ENCODE results near the gene SSX4B. TPM values are rescaled to one million over a fixed set of nuclear protein-coding genes. Genes with fewer than 3 reads are reported as not detected.

Gene SSX4B
- total and polyA plus RNA-seq, 10 donors = not detected

Small RNAs within 50 kb of the gene (small RNA-seq; reads per million reads assigned to genes)
- 0 reads per million in 4 donors for gene AL606490.4
- 0 reads per million in 4 donors for gene AL606490.7

Other genes with a start within 250 kb of the SSX4B start
- not detected for gene SSX5, start 215.2 kb downstream of the SSX4B start, total RNA-seq
- gene SSX5, start 215.2 kb downstream of the SSX4B start, polyA plus RNA-seq = under 1 TPM; 0.06 to 0.10 (median 0.07) TPM
- gene SSX1, start 156.6 kb downstream of the SSX4B start, total RNA-seq = not detected
- not detected for gene SSX1, start 156.6 kb downstream of the SSX4B start, polyA plus RNA-seq
- not detected for gene SSX3, start 55.3 kb downstream of the SSX4B start, total RNA-seq
- not detected for gene SSX3, start 55.3 kb downstream of the SSX4B start, polyA plus RNA-seq
- gene SSX4, start 28.4 kb downstream of the SSX4B start, total RNA-seq = not detected
- not detected for gene SSX4, start 28.4 kb downstream of the SSX4B start, polyA plus RNA-seq
- 10 to 100 TPM; 11.3 to 57.4 (median 21.1) TPM for gene SLC38A5, start 58.3 kb upstream of the SSX4B start, total RNA-seq
- gene SLC38A5, start 58.3 kb upstream of the SSX4B start, polyA plus RNA-seq = 10 to 100 TPM; 20.2 to 30.4 (median 23.5) TPM
- 10 to 100 TPM; 27.1 to 58.6 (median 38.5) TPM for gene FTSJ1, start 64.2 kb upstream of the SSX4B start, total RNA-seq
- 10 to 100 TPM; 36.6 to 47.4 (median 41.0) TPM for gene FTSJ1, start 64.2 kb upstream of the SSX4B start, polyA plus RNA-seq
- 10 to 100 TPM in 5 of 7 donors, 1 to 10 TPM in 2; 9.8 to 20.8 (median 14.2) TPM for gene PORCN, start 97.0 kb upstream of the SSX4B start, total RNA-seq
- gene PORCN, start 97.0 kb upstream of the SSX4B start, polyA plus RNA-seq = 1 to 10 TPM; 5.0 to 8.8 (median 7.3) TPM
- 10 to 100 TPM; 25.1 to 36.3 (median 32.0) TPM for gene EBP, start 109.8 kb upstream of the SSX4B start, total RNA-seq
- gene EBP, start 109.8 kb upstream of the SSX4B start, polyA plus RNA-seq = 10 to 100 TPM; 46.4 to 62.3 (median 57.8) TPM
- 10 to 100 TPM; 12.4 to 19.1 (median 16.2) TPM for gene TBC1D25, start 127.8 kb upstream of the SSX4B start, total RNA-seq
- gene TBC1D25, start 127.8 kb upstream of the SSX4B start, polyA plus RNA-seq = 1 to 10 TPM; 4.0 to 8.3 (median 6.1) TPM
- gene RBM3, start 162.5 kb upstream of the SSX4B start, total RNA-seq = 100 to 1,000 TPM; 155 to 361 (median 203) TPM
- gene RBM3, start 162.5 kb upstream of the SSX4B start, polyA plus RNA-seq = 100 to 1,000 TPM; 162 to 224 (median 198) TPM
- 100 to 1,000 TPM in 1 of 7 donors, 10 to 100 TPM in 6; 61.2 to 116 (median 81.8) TPM for gene WDR13, start 185.5 kb upstream of the SSX4B start, total RNA-seq
- gene WDR13, start 185.5 kb upstream of the SSX4B start, polyA plus RNA-seq = 100 to 1,000 TPM in 2 of 3 donors, 10 to 100 TPM in 1; 90.4 to 200 (median 162) TPM

Data from spleen (tissue), 11 donors.